ENCODE measurements around the gene NOCT. TPM values are rescaled to one million over a fixed set of nuclear protein-coding genes. Genes with fewer than 3 reads are reported as not detected.

The NOCT gene
- total RNA-seq, 3 donors from 2014 or later: 7.9 to 11.6 (median 10.1) TPM

- TF ChIP-seq CTCF (IDR thresholded peaks at IDR 0.05): no peak
- no peaks in the 10 kb centered on the region for H3K36me3 ChIP-seq (ENCODE audit: low read depth)
- H3K9me3 ChIP-seq: no peaks in the 10 kb centered on the region
- DNase-seq (no peak), ATAC-seq (peak; percentile 46)
- intact Hi-C loops (cut with DNase I, micrococcal nuclease): no loop called here
- no peaks in the 10 kb centered on the region for H3K4me1 ChIP-seq (ENCODE audit: low read depth)
- H3K4me3 ChIP-seq: no peak overlapping the region
These were observed 38.1 kb upstream of the NOCT start for GRCh38 chr4:138977524-138977923.

- no peaks in the 10 kb centered on the region for H3K36me3 ChIP-seq (ENCODE audit: low read depth)
- no peak overlapping the region for H3K4me3 ChIP-seq
- ATAC-seq: no peak
- intact Hi-C loops (cut with DNase I, micrococcal nuclease): no loop called here
- no peak for TF ChIP-seq CTCF (IDR thresholded peaks at IDR 0.05)
- no peaks in the 10 kb centered on the region for H3K4me1 ChIP-seq (ENCODE audit: low read depth)
- DNase-seq: no peak
- H3K9me3 ChIP-seq: no peaks in the 10 kb centered on the region
These were observed 37.5 kb upstream of the NOCT start for GRCh38 chr4:138978028-138978585.

GRCh38 chr4:138978600-138978999 lies 37.0 kb upstream of the NOCT start:
- no peak for ATAC-seq
- H3K9me3 ChIP-seq: no peaks in the 10 kb centered on the region
- H3K4me1 ChIP-seq (ENCODE audit: low read depth): no peaks in the 10 kb centered on the region
- intact Hi-C loops (cut with DNase I, micrococcal nuclease): no loop called here
- no peak for TF ChIP-seq CTCF (IDR thresholded peaks at IDR 0.05)
- H3K36me3 ChIP-seq (ENCODE audit: low read depth): no peaks in the 10 kb centered on the region
- no peak for DNase-seq
- H3K4me3 ChIP-seq: no peak overlapping the region

- Histone ChIP-seq H3K4me3 (no peak overlapping the region), H3K4me1 (ENCODE audit: low read depth) (no peaks in the 10 kb centered on the region), H3K36me3 (ENCODE audit: low read depth) (no peaks in the 10 kb centered on the region), H3K9me3 (no peaks in the 10 kb centered on the region)
- TF ChIP-seq CTCF (IDR thresholded peaks at IDR 0.05): no peak
- no peak for DNase-seq
- ATAC-seq: no peak
- intact Hi-C loops (cut with DNase I, micrococcal nuclease): no loop called here
These were observed 35.8 kb upstream of the NOCT start for GRCh38 chr4:138979742-138980141.

- Histone ChIP-seq H3K4me1 (ENCODE audit: low read depth) (no peaks in the 10 kb centered on the region), H3K36me3 (ENCODE audit: low read depth) (no peaks in the 10 kb centered on the region), H3K9me3 (no peaks in the 10 kb centered on the region), H3K4me3 (no peak overlapping the region)
- intact Hi-C loops (cut with DNase I, micrococcal nuclease): no loop called here
- peak; percentile 57 for ATAC-seq
- TF ChIP-seq CTCF (IDR thresholded peaks at IDR 0.05): no peak
- peak in 1 of 3 donors; percentile 26 for DNase-seq
These were observed 33.6 kb upstream of the NOCT start for GRCh38 chr4:138981930-138982390.

- H3K36me3 ChIP-seq (ENCODE audit: low read depth): no peaks in the 10 kb centered on the region
- intact Hi-C loops (cut with DNase I, micrococcal nuclease): no loop called here
- no peak for ATAC-seq
- no peaks in the 10 kb centered on the region for H3K4me1 ChIP-seq (ENCODE audit: low read depth)
- no peaks in the 10 kb centered on the region for H3K9me3 ChIP-seq
- H3K4me3 ChIP-seq: no peak overlapping the region
- no peak for DNase-seq
- no peak for TF ChIP-seq CTCF (IDR thresholded peaks at IDR 0.05)
These were observed 32.8 kb upstream of the NOCT start for GRCh38 chr4:138982754-138983153.
